IPS DF 6.9 (cell line): ENCODE data around the gene RPS6KA3.
"Not testable (repeated sequence)": the region's sequence is repeated elsewhere in the genome, so short reads cannot be mapped to it uniquely, and the experiment has no call there.

ENCODE experiments used
- DNase-seq: peaks from one replicate; pipeline ENCODE4 v3.0.0-alpha.2; 2013; ENCODE audit warnings: low read depth, low spot score
- H3K27ac ChIP-seq: one replicate; pipeline ENCODE4 v1.5.1; 2013; ENCODE audit warnings: low read length, control low read depth
- H3K27me3 ChIP-seq: 2 replicates; pipeline ENCODE4 v1.6.1; 2013; ENCODE audit warnings: mild to moderate bottlenecking, low read length; ENCODE audit not compliant: control insufficient read depth, insufficient read depth
- H3K36me3 ChIP-seq: 2 replicates; pipeline ENCODE4 v1.6.1; 2013; ENCODE audit warnings: low read length; ENCODE audit not compliant: control insufficient read depth, insufficient read depth
- H3K4me1 ChIP-seq: 2 replicates; pipeline ENCODE4 v1.6.1; 2013; ENCODE audit warnings: low read length; ENCODE audit not compliant: control insufficient read depth, insufficient read depth
- H3K4me3 ChIP-seq: 2 replicates; pipeline ENCODE4 v1.5.1; 2013; ENCODE audit warnings: mild to moderate bottlenecking, low read length
- H3K9me3 ChIP-seq: 2 replicates; pipeline ENCODE4 v1.6.1; 2013; ENCODE audit warnings: low read length, inconsistent platforms; ENCODE audit not compliant: control insufficient read depth, insufficient read depth
- whole genome bisulfite sequencing: extraction: QIAGEN DNeasy Blood & Tissue Kit; methylation state at CpG from one replicate; pipeline ENCODE4 v1.1.7; 2013; ENCODE audit warnings: mixed read lengths, missing lambda C conversion rate; ENCODE audit not compliant: insufficient read length, insufficient coverage; 5-methylcytosine and 5-hydroxymethylcytosine counted together

The RPS6KA3 gene

DNA sequence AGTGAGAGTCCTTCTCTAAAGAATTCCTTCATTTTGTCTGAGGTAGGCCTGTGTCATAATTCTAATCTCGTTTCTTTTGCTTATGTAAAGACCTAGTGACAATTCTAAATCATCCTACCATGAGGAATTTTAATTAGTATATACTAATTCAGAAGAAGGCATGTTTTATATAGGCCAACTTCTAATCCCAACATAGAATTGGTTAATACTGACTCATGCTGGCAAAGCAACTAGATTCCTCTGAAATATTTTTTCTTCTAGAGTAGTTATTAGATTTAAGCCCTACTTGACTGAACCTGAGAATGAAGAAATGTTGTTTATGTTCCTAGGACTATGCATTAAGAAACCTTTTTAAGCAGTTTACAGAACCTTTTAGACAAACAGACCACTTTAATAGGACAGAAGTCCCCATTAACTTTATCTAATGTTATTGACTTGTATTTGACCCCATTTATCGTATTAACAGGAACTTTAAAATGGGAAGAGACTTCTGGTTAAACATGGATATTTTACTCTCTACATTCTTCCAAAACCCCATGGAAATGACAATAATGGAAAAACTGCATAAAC is 69.0 kb downstream of the RPS6KA3 start:
- no peaks in the 10 kb centered on the region for H3K4me1 ChIP-seq
- H3K36me3 ChIP-seq: no peaks in the 10 kb centered on the region
- H3K4me3 ChIP-seq: no peak overlapping the region
- no peaks in the 10 kb centered on the region for H3K9me3 ChIP-seq
- no CpG with 5 or more reads among the region's 2 CpGs for WGBS
- H3K27ac ChIP-seq: no peak overlapping the region
- DNase-seq: no peak
- no peaks in the 10 kb centered on the region for H3K27me3 ChIP-seq

DNA sequence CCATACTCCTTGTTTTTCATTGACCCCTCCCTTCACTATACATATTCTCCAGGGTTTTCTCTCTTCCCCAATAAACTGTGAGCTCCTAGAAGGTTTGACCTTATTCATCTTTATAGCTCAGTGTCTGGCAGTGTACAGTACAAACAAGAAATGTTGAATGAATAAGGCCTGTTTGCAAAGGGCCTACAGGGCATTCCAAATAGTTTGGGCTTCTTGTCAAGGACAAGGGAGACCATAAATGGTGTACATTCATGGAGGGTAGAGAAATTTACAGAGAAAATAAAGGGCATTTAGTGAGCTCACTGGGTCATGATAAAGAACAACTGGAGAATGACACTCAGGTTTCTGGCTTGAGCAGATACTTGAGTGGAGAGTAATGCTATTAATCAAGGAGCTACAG is 77.5 kb downstream of the RPS6KA3 start:
- Histone ChIP-seq H3K27me3 (no peaks in the 10 kb centered on the region), H3K4me1 (no peaks in the 10 kb centered on the region), H3K36me3 (no peaks in the 10 kb centered on the region), H3K4me3 (no peak overlapping the region), H3K27ac (no peak overlapping the region), H3K9me3 (no peaks in the 10 kb centered on the region)
- DNase-seq: no peak

DNA sequence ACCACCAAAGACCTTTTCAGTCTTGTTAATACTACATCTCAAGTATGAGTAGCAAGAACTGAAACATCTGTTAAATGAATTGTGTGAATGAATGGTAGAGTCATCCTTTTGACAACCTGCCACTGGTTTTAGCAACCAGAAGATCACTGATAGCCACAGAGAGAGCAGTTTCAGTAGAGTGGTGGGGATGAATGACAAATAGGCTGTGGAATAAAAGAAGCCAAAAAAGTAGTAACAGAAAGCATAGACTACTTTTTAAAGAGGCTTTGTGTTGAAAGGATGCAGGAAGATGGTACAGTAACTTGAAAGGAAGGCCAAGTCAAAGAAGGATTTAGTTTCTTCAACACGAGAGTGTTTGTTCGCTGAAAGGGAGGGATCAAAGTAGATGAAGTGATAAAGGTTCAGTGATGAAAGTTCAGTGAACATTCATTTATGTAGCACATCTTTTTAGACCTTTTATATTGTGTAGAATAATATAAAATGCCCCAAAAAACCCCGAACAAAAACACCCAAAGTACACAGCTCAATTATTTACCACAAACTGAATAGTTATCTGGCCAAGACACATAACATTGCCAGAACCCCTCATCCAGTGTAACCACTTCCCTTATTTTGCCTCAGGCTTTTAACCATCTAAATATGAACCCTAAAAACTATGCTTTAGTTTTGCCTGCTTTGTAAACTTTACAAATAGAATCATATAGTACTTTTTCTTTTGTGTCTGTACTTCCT is 84.9 kb downstream of the RPS6KA3 start:
- no peak for DNase-seq
- H3K4me3 ChIP-seq: no peak overlapping the region
- WGBS: no CpG with 5 or more reads among the region's 3 CpGs

DNA sequence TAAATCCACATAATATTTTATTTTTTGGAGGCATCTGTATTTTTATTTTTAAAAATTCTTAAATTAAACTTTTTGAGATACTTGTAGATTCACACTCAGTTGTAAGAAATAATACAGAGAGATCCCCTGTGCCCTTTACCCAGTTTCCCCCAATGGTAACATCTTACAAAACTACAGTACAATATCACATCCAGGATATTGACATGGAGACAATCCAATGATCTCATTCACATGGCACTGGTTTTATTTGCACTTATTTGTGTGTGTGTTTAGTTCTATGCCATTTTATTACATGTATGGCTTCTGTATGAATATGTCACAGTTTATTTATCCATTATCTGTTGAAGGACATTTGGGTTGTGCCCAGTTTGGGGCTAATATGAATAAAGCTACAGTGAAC is 89.6 kb downstream of the RPS6KA3 start:
- Histone ChIP-seq H3K27ac (no peak overlapping the region), H3K4me1 (no peaks in the 10 kb centered on the region), H3K36me3 (no peaks in the 10 kb centered on the region), H3K4me3 (no peak overlapping the region), H3K9me3 (no peaks in the 10 kb centered on the region), H3K27me3 (no peaks in the 10 kb centered on the region)
- no peak for DNase-seq

More for the DNA sequence above, 84.9 kb downstream of the RPS6KA3 start:
- H3K9me3 ChIP-seq: no peaks in the 10 kb centered on the region
- H3K27ac ChIP-seq: no peak overlapping the region
- no peaks in the 10 kb centered on the region for H3K36me3 ChIP-seq
- no peaks in the 10 kb centered on the region for H3K27me3 ChIP-seq
- H3K4me1 ChIP-seq: no peaks in the 10 kb centered on the region

DNA sequence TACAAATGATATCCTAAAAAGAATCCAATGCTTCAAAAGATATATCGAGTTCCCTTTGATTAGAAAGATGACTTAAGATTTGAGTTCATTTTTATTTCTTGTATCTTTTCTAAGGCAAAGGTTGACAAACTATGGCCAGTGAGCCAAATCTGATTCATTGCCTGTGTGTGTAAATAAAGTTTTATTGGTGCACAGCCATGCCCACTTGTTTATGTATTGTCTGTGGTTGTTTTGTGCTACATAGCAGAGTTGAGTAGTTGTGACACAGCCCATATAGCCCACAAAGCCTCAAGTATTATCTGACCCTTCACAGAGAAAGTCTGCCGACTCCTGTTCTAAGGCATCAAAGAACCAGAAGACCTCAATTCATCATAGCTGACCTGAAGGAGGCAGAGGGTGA is 92.9 kb downstream of the RPS6KA3 start:
- Histone ChIP-seq H3K27me3 (no peaks in the 10 kb centered on the region), H3K36me3 (no peaks in the 10 kb centered on the region), H3K9me3 (no peaks in the 10 kb centered on the region), H3K4me3 (no peak overlapping the region), H3K27ac (no peak overlapping the region), H3K4me1 (no peaks in the 10 kb centered on the region)
- no CpG with 5 or more reads among the region's 2 CpGs for WGBS
- DNase-seq: no peak

DNA sequence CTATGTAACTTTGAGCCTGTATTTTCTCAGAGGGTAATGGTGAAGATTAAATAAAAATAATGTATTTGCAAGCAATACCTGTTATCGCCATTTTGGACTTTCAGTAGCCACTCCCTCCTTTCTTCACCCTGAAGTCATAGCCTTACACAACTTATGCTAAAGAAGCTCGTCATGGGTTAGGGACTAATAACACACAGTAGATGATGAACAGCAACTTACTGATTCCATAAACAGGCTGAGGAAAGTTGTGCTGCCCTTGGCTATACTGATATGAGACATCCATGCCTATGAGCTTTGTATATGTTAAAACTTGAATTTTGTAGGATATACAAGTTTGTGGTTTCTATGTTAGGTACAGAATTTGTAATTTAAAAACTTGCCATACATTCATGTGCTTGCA is 93.4 kb downstream of the RPS6KA3 start:
- Histone ChIP-seq H3K36me3 (no peaks in the 10 kb centered on the region), H3K4me3 (no peak overlapping the region), H3K27ac (no peak overlapping the region), H3K27me3 (no peaks in the 10 kb centered on the region), H3K9me3 (no peaks in the 10 kb centered on the region), H3K4me1 (no peaks in the 10 kb centered on the region)
- WGBS: no CpG with 5 or more reads among the region's 2 CpGs
- DNase-seq: no peak

DNA sequence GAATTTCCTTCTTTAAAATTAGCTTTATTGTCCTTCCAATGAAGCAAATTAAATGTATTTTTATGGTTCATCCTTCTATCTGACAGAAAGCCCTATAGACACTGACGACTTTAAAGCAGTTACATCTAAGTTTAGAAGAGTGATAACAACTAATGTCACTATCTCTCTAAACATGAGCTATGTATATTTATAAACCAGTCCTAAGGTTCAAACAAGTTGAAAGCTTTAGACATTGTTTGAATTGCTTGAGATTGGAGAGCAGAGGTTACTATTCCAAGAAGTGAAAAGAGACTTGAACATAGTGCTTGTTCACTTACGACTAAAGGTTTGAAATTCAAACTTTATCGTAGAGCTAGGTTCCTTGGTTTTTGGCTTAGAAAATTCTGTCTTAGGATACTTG is 94.8 kb downstream of the RPS6KA3 start:
- no peaks in the 10 kb centered on the region for H3K9me3 ChIP-seq
- no peaks in the 10 kb centered on the region for H3K36me3 ChIP-seq
- H3K4me1 ChIP-seq: no peaks in the 10 kb centered on the region
- H3K4me3 ChIP-seq: no peak overlapping the region
- DNase-seq: no peak
- no CpG with 5 or more reads among the region's 3 CpGs for WGBS
- no peak overlapping the region for H3K27ac ChIP-seq
- no peaks in the 10 kb centered on the region for H3K27me3 ChIP-seq

DNA sequence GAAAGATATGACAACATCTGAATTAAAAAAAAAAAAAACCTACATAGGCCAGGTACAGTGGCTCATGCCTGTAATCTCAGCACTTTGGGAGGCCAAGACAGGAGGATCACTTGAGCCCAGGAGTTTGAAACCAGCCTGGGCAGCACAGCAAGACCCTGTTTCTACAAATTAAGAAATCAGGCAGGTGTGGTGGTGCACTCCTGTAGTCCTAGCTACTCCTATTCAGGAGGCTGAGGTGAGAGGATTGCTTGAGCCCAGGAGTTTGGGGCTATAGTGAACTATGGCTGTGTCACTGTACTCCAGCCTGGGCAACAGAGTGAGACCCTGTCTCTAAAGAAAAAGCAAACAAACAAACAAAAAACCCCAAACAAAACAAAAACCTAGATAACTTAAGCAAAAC is 104.2 kb downstream of the RPS6KA3 start:
- not testable (repeated sequence) for H3K4me1 ChIP-seq, H3K9me3 ChIP-seq, H3K4me3 ChIP-seq, H3K27ac ChIP-seq, DNase-seq, H3K36me3 ChIP-seq, H3K27me3 ChIP-seq

DNA sequence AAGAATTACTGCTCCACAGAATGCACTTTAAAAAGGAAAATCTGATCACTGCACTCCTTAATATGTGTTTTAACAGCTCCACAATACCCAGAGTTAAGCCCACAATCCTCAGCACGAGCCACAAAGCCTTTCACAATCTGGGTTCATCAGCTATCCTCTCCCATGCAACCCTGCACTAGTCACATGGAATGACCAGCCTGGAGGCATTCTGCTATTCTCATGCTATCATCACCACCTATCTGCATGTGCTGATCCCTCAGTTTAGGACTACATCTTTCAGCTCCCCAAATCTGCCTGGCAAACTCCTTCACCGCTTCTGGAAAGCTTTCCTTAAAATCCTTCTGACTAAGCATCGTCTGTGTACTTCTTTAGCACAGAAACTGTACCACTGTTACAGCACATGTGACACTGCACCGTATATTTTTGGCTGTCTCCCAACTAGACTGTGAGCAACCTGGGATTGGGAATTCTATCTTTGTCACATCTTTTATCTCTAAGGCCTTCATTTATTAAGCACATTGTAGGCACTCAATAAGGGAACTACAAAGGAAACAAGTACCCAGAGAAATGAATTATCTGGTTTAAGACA is 106.8 kb downstream of the RPS6KA3 start:
- WGBS: no CpG with 5 or more reads among the region's 4 CpGs
- DNase-seq: no peak
- H3K9me3 ChIP-seq: no peaks in the 10 kb centered on the region
- H3K4me3 ChIP-seq: no peak overlapping the region
- no peaks in the 10 kb centered on the region for H3K4me1 ChIP-seq
- H3K27ac ChIP-seq: no peak overlapping the region
- H3K27me3 ChIP-seq: no peaks in the 10 kb centered on the region
- H3K36me3 ChIP-seq: no peaks in the 10 kb centered on the region

DNA sequence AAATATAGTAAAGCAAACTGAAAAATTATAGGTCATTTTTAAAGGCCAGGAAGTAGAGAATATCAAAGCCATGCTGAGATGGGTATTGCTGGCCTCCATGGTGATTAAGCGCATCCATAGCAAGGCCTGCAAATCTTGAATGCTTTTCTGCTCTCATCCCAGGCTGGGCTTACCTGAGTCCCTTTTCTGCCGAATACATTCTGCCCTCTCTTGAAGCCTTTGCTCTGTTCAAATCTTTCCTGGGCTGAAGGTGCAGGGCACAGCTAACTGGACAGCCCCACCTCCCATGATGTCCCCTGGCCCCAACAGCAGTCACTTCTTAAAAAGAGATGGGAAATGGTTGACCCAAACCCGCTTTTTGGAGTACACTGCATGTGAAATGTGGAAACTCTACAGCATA is 115.0 kb downstream of the RPS6KA3 start:
- WGBS: no CpG with 5 or more reads among the region's 3 CpGs
- no peak for DNase-seq
- no peaks in the 10 kb centered on the region for H3K36me3 ChIP-seq
- no peak overlapping the region for H3K27ac ChIP-seq
- no peaks in the 10 kb centered on the region for H3K9me3 ChIP-seq
- H3K27me3 ChIP-seq: no peaks in the 10 kb centered on the region
- H3K4me3 ChIP-seq: no peak overlapping the region
- no peaks in the 10 kb centered on the region for H3K4me1 ChIP-seq

DNA sequence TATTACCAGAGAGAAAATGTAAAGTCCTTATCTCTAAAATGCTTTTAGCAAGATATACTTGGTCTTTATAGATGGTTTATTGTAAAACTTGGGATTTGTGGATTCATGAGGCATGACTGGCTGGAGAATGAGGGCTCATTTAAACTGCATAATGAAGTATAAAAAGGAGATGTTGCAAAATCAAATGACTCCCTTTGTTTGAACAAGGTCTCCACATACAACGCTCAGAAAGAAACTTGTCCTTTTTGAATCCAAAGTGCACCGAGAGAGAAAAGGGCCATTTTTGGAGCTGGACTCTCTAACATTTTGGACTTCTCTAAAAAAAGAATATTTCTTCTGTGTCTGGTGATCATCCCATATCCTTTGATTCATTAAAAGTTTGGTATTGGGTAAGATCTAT is 117.4 kb downstream of the RPS6KA3 start:
- Histone ChIP-seq H3K9me3 (no peaks in the 10 kb centered on the region), H3K27ac (no peak overlapping the region), H3K36me3 (no peaks in the 10 kb centered on the region), H3K4me3 (no peak overlapping the region), H3K27me3 (no peaks in the 10 kb centered on the region), H3K4me1 (no peaks in the 10 kb centered on the region)
- WGBS: no CpG with 5 or more reads among the region's 2 CpGs
- DNase-seq: no peak
